HepG2 (cell line): ENCODE results near the gene KBTBD13. TPM values are rescaled to one million over a fixed set of nuclear protein-coding genes. Genes with fewer than 3 reads are reported as not detected.
A peak's percentile ranks its signal among the peaks of the same experiment; 100 is the strongest.

ENCODE experiments used
- BCL3 ChIP-seq: sonication (generic); formaldehyde crosslinking; IDR thresholded peaks from 2 replicates; pipeline ENCODE4 v1.5.1; 2020; ENCODE audit warnings: mild to moderate bottlenecking, missing genetic modification reagents, moderate library complexity
- CCAR2 ChIP-seq: fragments of 200-400 bp; formaldehyde crosslinking; optimal IDR thresholded peaks from 2 replicates; pipeline ENCODE3; 2018; ENCODE audit warnings: low read depth, mild to moderate bottlenecking, low read length, moderate library complexity
- CTCF ChIP-seq: sonication (generic); formaldehyde crosslinking; IDR thresholded peaks from 2 replicates; pipeline ENCODE4 v1.5.0; 2020; ENCODE audit warnings: mild to moderate bottlenecking, missing genetic modification reagents, moderate library complexity
- DBP ChIP-seq: sonication (generic); formaldehyde crosslinking; IDR thresholded peaks from 2 replicates; pipeline ENCODE4 v1.4.0; 2020; ENCODE audit warnings: missing genetic modification reagents; ENCODE audit errors: not compliant biosample characterization
- HNF4A ChIP-seq: sonication (generic); formaldehyde crosslinking; IDR thresholded peaks from 2 replicates; pipeline ENCODE4 v1.4.0; 2020; ENCODE audit warnings: missing genetic modification reagents
- JUND ChIP-seq: sonication (generic); formaldehyde crosslinking; IDR thresholded peaks from 2 replicates; pipeline ENCODE4 v1.8.0; 2022; ENCODE audit warnings: mild to moderate bottlenecking, missing genetic modification reagents
- KLF6 ChIP-seq: IDR thresholded peaks from 2 replicates; pipeline ENCODE4 v1.8.0; 2016; ENCODE audit warnings: missing biosample characterization, missing genetic modification reagents
- MBNL3 ChIP-seq: fragments of 250-450 bp; sonication (Bioruptor Pico); conservative IDR thresholded peaks from 2 replicates; pipeline ENCODE4 v1.8.0; 2022; ENCODE audit warnings: mild to moderate bottlenecking, inconsistent platforms
- MLLT10 ChIP-seq: sonication (generic); formaldehyde crosslinking; IDR thresholded peaks from 2 replicates; pipeline ENCODE4 v1.4.0; 2020; ENCODE audit warnings: missing genetic modification reagents
- MNT ChIP-seq: fragments of 450-650 bp; IDR thresholded peaks from 2 replicates; pipeline ENCODE4 v1.6.1; 2016
- MTA1 ChIP-seq: sonication (generic); formaldehyde crosslinking; IDR thresholded peaks from 2 replicates; pipeline ENCODE4 v1.4.0; 2020; ENCODE audit warnings: missing genetic modification reagents, mild to moderate bottlenecking, borderline replicate concordance
- NFKB2 ChIP-seq: sonication (generic); formaldehyde crosslinking; IDR thresholded peaks from 2 replicates; pipeline ENCODE4 v1.4.0; 2020; ENCODE audit warnings: missing genetic modification reagents, borderline replicate concordance
- PHF8 ChIP-seq: sonication (generic); formaldehyde crosslinking; IDR thresholded peaks from 2 replicates; pipeline ENCODE4 v1.5.0; 2020; ENCODE audit warnings: missing genetic modification reagents
- POLR2AphosphoS2 ChIP-seq: IDR thresholded peaks from 2 replicates; pipeline ENCODE4 v1.6.1; 2011; ENCODE audit warnings: low read depth, low read length, improper control_type of control experiment
- SIX4 ChIP-seq: sonication (generic); formaldehyde crosslinking; IDR thresholded peaks from 2 replicates; pipeline ENCODE4 v1.4.0; 2020; ENCODE audit warnings: missing genetic modification reagents
- TFE3 ChIP-seq: IDR thresholded peaks from 2 replicates; pipeline ENCODE4 v1.6.1; 2016
- ZNF281 ChIP-seq: sonication (generic); formaldehyde crosslinking; IDR thresholded peaks from 2 replicates; pipeline ENCODE4 v1.4.0; 2020; ENCODE audit warnings: missing genetic modification reagents, borderline replicate concordance
- ZNF460 ChIP-seq: sonication (generic); formaldehyde crosslinking; IDR thresholded peaks from 2 replicates; pipeline ENCODE4 v1.5.1; 2020; ENCODE audit warnings: missing genetic modification reagents, mild to moderate bottlenecking, borderline replicate concordance
- ZNF644 ChIP-seq: IDR thresholded peaks from 2 replicates; pipeline ENCODE4 v1.6.1; 2016; ENCODE audit warnings: low read depth
- ZNF792 ChIP-seq: IDR thresholded peaks from 2 replicates; pipeline ENCODE4 v1.6.1; 2016
- polyA plus RNA-seq, 8 experiments: library from polyadenylated mRNA; depleted of rRNA in 3 of 8; stranded (reverse) in 7 of 8; unstranded in 1 of 8; fragments of >200 nt; fragmentation: Illumina TruSeq in 4 of 8; extraction: Trizol in 4 of 8; gene quantifications; 2 replicates each; pipeline versions ENCODE4 v1.2.1 to v1.2.3, GENCODE V29; 2011 to 2016; ENCODE audit warnings: low read depth in 4 of 8, missing spikeins in 1 of 8, mixed read lengths in 1 of 8; ENCODE audit not compliant: insufficient read depth in 1 of 8
- total RNA-seq, 5 experiments: library from RNA; depleted of rRNA; stranded (reverse); fragments of >200 nt; fragmentation: Illumina TruSeq; extraction: Trizol; gene quantifications; 2 replicates each; pipeline ENCODE4 v1.2.3, GENCODE V29; 2016; ENCODE audit warnings: low read depth in 1 of 5

KBTBD13 gene
- total and polyA plus RNA-seq, 2 of the 13 experiments (the other 11 are each of a cell fraction or from before 2014, with no cell fraction given): not detected

- peak; percentile 99 for TF ChIP-seq CTCF (CRISPR knock-in tag)
- TF ChIP-seq HNF4A: peak; percentile 82
- TF ChIP-seq JUND (CRISPR knock-in tag): no peak
- TF ChIP-seq ZNF644 (CRISPR knock-in tag): no peak
- TF ChIP-seq MTA1: peak; percentile 52; the same call in 1 of the 2 replicates
- no peak for TF ChIP-seq DBP (CRISPR knock-in tag)
- no peak for TF ChIP-seq MLLT10
- TF ChIP-seq MNT: 0 out of 2 replicates have a peak, but pooled peaks have one; percentile 24
- no peak for TF ChIP-seq BCL3 (CRISPR knock-in tag)
- no peak for TF ChIP-seq POLR2AphosphoS2
- 0 out of 2 replicates have a peak, but pooled peaks have one; percentile 34 for TF ChIP-seq TFE3 (CRISPR knock-in tag)
- TF ChIP-seq PHF8 (CRISPR knock-in tag): no peak
- TF ChIP-seq KLF6: no peak; the same call in 1 of the 2 replicates
- 0 out of 2 replicates have a peak, but pooled peaks have one; percentile 49 for TF ChIP-seq ZNF792 (CRISPR knock-in tag)
- no peak for TF ChIP-seq CCAR2
- TF ChIP-seq ZNF460 (CRISPR knock-in tag): no peak
- no peak for TF ChIP-seq SIX4 (CRISPR knock-in tag)
- no peak for TF ChIP-seq MBNL3 (CRISPR knock-in tag)
- TF ChIP-seq ZNF281 (CRISPR knock-in tag): no peak
- TF ChIP-seq NFKB2: peak; percentile 62; the same call in 1 of the 2 replicates
Observed at GRCh38 chr15:65032801-65033537, 43.6 kb upstream of the KBTBD13 start (continued).
